IMR-90 (cell line): ENCODE data around the gene GBA2. TPM values are rescaled to one million over a fixed set of nuclear protein-coding genes. Genes with fewer than 3 reads are reported as not detected.
A peak's percentile ranks its signal among the peaks of the same experiment; 100 is the strongest.

Source experiments
- ATAC-seq: fragments of 200-7000 bp; cut with Tn5 transposase; 2 replicates; pipeline ENCODE4 v1.9.1; 2020; ENCODE audit warnings: low read depth, mild to moderate bottlenecking, moderate library complexity
- BruUV-seq: library from RNA; stranded (reverse); fragments of 400-500 nt; replicated peaks from 2 replicates; lab custom pipeline; 2021; lab: Mats Ljungman, UMichigan
- CTCF ChIA-PET: fragments of 300-600 bp; formaldehyde crosslinking; extraction: SDS; loops from one replicate; lab custom pipeline; 2021; ENCODE audit warnings: antibody characterized with exemption; lab: Yijun Ruan, JAX
- POLR2A ChIA-PET: fragments of 300-600 bp; sonication (Branson Sonifier 250); formaldehyde crosslinking; loops from one replicate; lab custom pipeline; 2022; ENCODE audit warnings: antibody characterized with exemption; ENCODE audit not compliant: unreplicated experiment; lab: Charles Lee
- DNase-seq: peaks from one replicate; pipeline ENCODE4 v3.0.0; 2013
- H2AFZ ChIP-seq: replicated peaks from 2 replicates; pipeline ENCODE3; 2013; ENCODE audit warnings: low read length, mild to moderate bottlenecking; ENCODE audit not compliant: poor library complexity
- H2AK5ac ChIP-seq: 2 replicates; pipeline ENCODE4 v1.6.1; 2013; ENCODE audit warnings: low read depth, low read length, inconsistent platforms
- H2AK9ac ChIP-seq: replicated peaks from 2 replicates; pipeline ENCODE3; 2013; ENCODE audit warnings: mild to moderate bottlenecking, low read depth, low read length, moderate library complexity; ENCODE audit not compliant: poor library complexity
- H2BK120ac ChIP-seq: 2 replicates; pipeline ENCODE4 v1.6.1; 2013; ENCODE audit warnings: low read depth, low read length, inconsistent platforms
- H2BK15ac ChIP-seq: 3 replicates; pipeline ENCODE4 v1.6.1; 2013; ENCODE audit warnings: low read depth, low read length, inconsistent platforms
- H2BK20ac ChIP-seq: 2 replicates; pipeline ENCODE4 v1.6.1; 2013; ENCODE audit warnings: low read depth, mild to moderate bottlenecking, inconsistent platforms, low read length, moderate library complexity
- H2BK5ac ChIP-seq: 2 replicates; pipeline ENCODE4 v1.6.1; 2013; ENCODE audit warnings: mild to moderate bottlenecking, low read depth, low read length, inconsistent platforms; ENCODE audit not compliant: poor library complexity, severe bottlenecking
- H3K14ac ChIP-seq: replicated peaks from 2 replicates; pipeline ENCODE4 v1.6.1; 2013; ENCODE audit warnings: low read depth, low read length, inconsistent platforms
- H3K18ac ChIP-seq: 2 replicates; pipeline ENCODE4 v1.6.1; 2013; ENCODE audit warnings: low read depth, low read length, control low read depth
- H3K23ac ChIP-seq: 2 replicates; pipeline ENCODE4 v1.6.1; 2013; ENCODE audit warnings: low read depth, low read length, inconsistent platforms
- H3K27ac ChIP-seq: 2 replicates; pipeline ENCODE4 v1.5.1; 2013; ENCODE audit warnings: mild to moderate bottlenecking, control low read depth, low read length; ENCODE audit not compliant: insufficient read depth
- H3K27me3 ChIP-seq: 2 replicates; pipeline ENCODE4 v1.6.1; 2013; ENCODE audit warnings: low read length; ENCODE audit not compliant: control insufficient read depth, insufficient read depth
- H3K36me3 ChIP-seq: 2 replicates; pipeline ENCODE4 v1.6.1; 2013; ENCODE audit warnings: low read length, mixed read lengths; ENCODE audit not compliant: control insufficient read depth, insufficient read depth
- H3K4ac ChIP-seq: 2 replicates; pipeline ENCODE4 v1.6.1; 2013; ENCODE audit warnings: low read depth, low read length, inconsistent platforms
- H3K4me1 ChIP-seq: 2 replicates; pipeline ENCODE4 v1.6.1; 2013; ENCODE audit warnings: low read length, mixed read lengths; ENCODE audit not compliant: control insufficient read depth, insufficient read depth
- H3K4me2 ChIP-seq: 2 replicates; pipeline ENCODE4 v1.6.1; 2013; ENCODE audit warnings: low read depth, mild to moderate bottlenecking, control low read depth, low read length, moderate library complexity
- H3K4me3 ChIP-seq: 2 replicates; pipeline ENCODE4 v1.5.1; 2013; ENCODE audit warnings: low read depth, mild to moderate bottlenecking, control low read depth, low read length, moderate library complexity; ENCODE audit not compliant: insufficient read depth
- H3K56ac ChIP-seq: 2 replicates; pipeline ENCODE4 v1.6.1; 2013; ENCODE audit warnings: low read length, inconsistent platforms; ENCODE audit not compliant: insufficient read depth; ENCODE audit errors: extremely low read depth
- H3K79me1 ChIP-seq, 2 experiments: 2 replicates each; pipeline ENCODE4 v1.6.1; 2013; ENCODE audit warnings: low read length in 2 of 2, inconsistent platforms in 1 of 2, low read depth in 1 of 2
- H3K9ac ChIP-seq: 2 replicates; pipeline ENCODE4 v1.6.1; 2013; ENCODE audit warnings: low read depth, low read length, control low read depth
- H3K9me1 ChIP-seq: 2 replicates; pipeline ENCODE4 v1.6.1; 2013; ENCODE audit warnings: low read length, inconsistent platforms; ENCODE audit not compliant: insufficient read depth
- H3K9me3 ChIP-seq: 2 replicates; pipeline ENCODE4 v1.6.1; 2013; ENCODE audit warnings: low read length; ENCODE audit not compliant: control insufficient read depth, insufficient read depth
- H4K20me1 ChIP-seq: 2 replicates; pipeline ENCODE4 v1.6.1; 2013; ENCODE audit warnings: low read length, inconsistent platforms; ENCODE audit not compliant: insufficient read depth
- H4K5ac ChIP-seq: 2 replicates; pipeline ENCODE4 v1.6.1; 2013; ENCODE audit warnings: mild to moderate bottlenecking, low read depth, low read length, control low read depth
- H4K8ac ChIP-seq, 2 experiments: 2 replicates each; pipeline ENCODE4 v1.6.1; 2013; ENCODE audit warnings: low read depth in 2 of 2, low read length in 2 of 2, control low read depth in 1 of 2, inconsistent platforms in 1 of 2
- H4K91ac ChIP-seq: 2 replicates; pipeline ENCODE4 v1.6.1; 2013; ENCODE audit warnings: low read depth, low read length, inconsistent platforms; ENCODE audit not compliant: insufficient read depth
- BHLHE40 ChIP-seq: fragments of 150-350 bp; IDR thresholded peaks from 2 replicates; pipeline ENCODE4 v1.6.1; 2016; ENCODE audit warnings: mild to moderate bottlenecking, low read depth, low read length
- CHD1 ChIP-seq: IDR thresholded peaks from 2 replicates; pipeline ENCODE4 v1.6.1; 2012; ENCODE audit warnings: low read depth, low read length, improper control_type of control experiment
- MAFK ChIP-seq: IDR thresholded peaks from 2 replicates; pipeline ENCODE4 v1.6.1; 2012; ENCODE audit warnings: low read depth, low read length, improper control_type of control experiment
- MAZ ChIP-seq: IDR thresholded peaks from 2 replicates; pipeline ENCODE4 v1.6.1; 2012; ENCODE audit warnings: low read depth, mild to moderate bottlenecking, low read length, improper control_type of control experiment, moderate library complexity, borderline replicate concordance
- NFE2L2 ChIP-seq: fragments of 150-350 bp; IDR thresholded peaks from 2 replicates; pipeline ENCODE4 v1.6.1; 2016; ENCODE audit warnings: low read depth, mild to moderate bottlenecking, low read length
- RAD21 ChIP-seq: IDR thresholded peaks from 2 replicates; pipeline ENCODE4 v1.6.1; 2012; ENCODE audit warnings: low read length, improper control_type of control experiment
- RCOR1 ChIP-seq: IDR thresholded peaks from 2 replicates; pipeline ENCODE4 v1.6.1; 2012; ENCODE audit warnings: mild to moderate bottlenecking, low read length, improper control_type of control experiment; ENCODE audit not compliant: insufficient replicate concordance
- SMC3 ChIP-seq: fragments of 150-350 bp; IDR thresholded peaks from 2 replicates; pipeline ENCODE4 v1.6.1; 2016; ENCODE audit warnings: low read depth, mild to moderate bottlenecking, antibody characterized with exemption, low read length, moderate library complexity
- WGBS, 2 experiments: methylation state at CpG; one replicate each; pipeline versions ENCODE4 v1.1.5 to v1.1.7; 2013; ENCODE audit warnings: missing lambda C conversion rate in 2 of 2; ENCODE audit not compliant: insufficient read length in 1 of 2; ENCODE audit errors: extremely low coverage in 2 of 2; 5-methylcytosine and 5-hydroxymethylcytosine counted together
- dilution Hi-C: fragments of 300-500 bp; cut with HindIII; formaldehyde crosslinking; loops from one replicate; pipeline ENCODE4 v1.14.3; 2018; ENCODE audit warnings: low sequenced_read_pairs; ENCODE audit not compliant: unreplicated experiment
- in situ Hi-C: fragments of 300-500 bp; cut with MboI; formaldehyde crosslinking; loops from 3 replicates; pipeline ENCODE4 v1.14.3; 2019; ENCODE audit warnings: low sequenced_read_pairs, inconsistent platforms, mixed read lengths
- intact Hi-C: fragments of 100-400 bp; cut with micrococcal nuclease; formaldehyde crosslinking; loops from 2 replicates; pipeline ENCODE4 v1.10.0; 2022
- polyA plus RNA-seq, 3 experiments: library from polyadenylated mRNA; depleted of rRNA; stranded (reverse); fragments of >200 nt; gene quantifications; 2 replicates each; pipeline ENCODE4 v1.2.3, GENCODE V29; 2012; ENCODE audit warnings: low replicate concordance in 1 of 3
- total RNA-seq: library from RNA; depleted of rRNA; stranded (reverse); fragments of >200 nt; gene quantifications from 2 replicates; pipeline ENCODE4 v1.2.3, GENCODE V29; 2012
- TF ChIP-seq, protein P1 (sequence below): conservative IDR thresholded peaks from 2 replicates; pipeline ENCODE4 v1.5.1; 2012; ENCODE audit warnings: mild to moderate bottlenecking, low read depth, low read length, improper control_type of control experiment

Gene GBA2
- total and polyA plus RNA-seq, 2 of the 4 experiments (the other 2 are of a cell fraction), result 18.1 to 38.2 TPM

DNA sequence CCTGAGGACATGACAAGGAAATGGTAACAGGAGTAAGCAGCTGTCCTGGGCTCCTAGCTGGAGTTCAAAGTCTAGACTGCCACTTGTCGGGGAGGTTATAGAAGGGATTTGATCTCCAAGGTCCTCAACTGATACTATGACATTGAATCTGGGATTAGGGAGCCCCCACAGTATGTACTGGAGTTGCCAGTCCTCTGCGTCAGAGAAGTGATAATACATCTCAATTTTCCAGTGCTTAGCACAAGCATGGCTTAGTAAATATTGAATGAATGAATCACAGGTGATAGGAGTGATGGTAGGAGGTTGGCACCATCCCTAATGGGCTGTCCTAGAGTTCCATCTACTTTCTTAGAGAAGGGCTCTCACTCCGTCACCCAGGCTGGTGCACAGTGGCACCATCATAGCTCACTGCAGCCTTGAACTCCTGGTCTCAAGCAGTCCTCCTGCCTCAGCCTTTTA lies 53.1 kb downstream of the GBA2 start:
- Histone ChIP-seq H3K36me3 (peaks cover 52% of the 10 kb centered on the region), H4K5ac (no peak overlapping the region; the same call in 1 of the 2 replicates), H3K18ac (no peak overlapping the region), H3K9me3 (no peaks in the 10 kb centered on the region), H2BK120ac (no peak overlapping the region), H4K91ac (no peak overlapping the region; the same call in 1 of the 2 replicates), H3K14ac (peak overlapping the region; percentile 10), H3K4me2 (no peak overlapping the region), H2BK15ac (no peak overlapping the region), H3K27me3 (no peaks in the 10 kb centered on the region), H3K4me1 (peaks cover 9% of the 10 kb centered on the region), H2AK9ac (no peak overlapping the region), H2BK5ac (peak overlapping the region; percentile 79), H3K56ac (no peak overlapping the region), H3K9me1 (peaks cover 10% of the 10 kb centered on the region), H3K4ac (peak overlapping the region; percentile 31; the same call in 1 of the 2 replicates), H4K20me1 (peaks cover 22% of the 10 kb centered on the region), H3K27ac (peak overlapping the region; percentile 4; the same call in 1 of the 2 replicates), H4K8ac (peak overlapping the region in 1 of 2 experiments; percentile 38; a peak in 1 of 4 replicates), H2AFZ (peak overlapping the region; percentile 38), H3K23ac (peak overlapping the region; percentile 29; the same call in 1 of the 2 replicates), H3K9ac (no peak overlapping the region), H2BK20ac (0 out of 2 replicates have a peak overlapping the region, but pooled peaks have one; percentile 20), H3K79me1 (peaks cover 10 to 53% of the 10 kb centered on the region in 2 experiments), H3K4me3 (no peak overlapping the region), H2AK5ac (no peak overlapping the region)
- dilution Hi-C loops, result no loop called here
- peak; percentile 22 for DNase-seq
- 86% methylated on average over 1 of the region's 3 CpGs; no CpG with 5 or more reads in 1 of the 2 experiments for whole genome bisulfite sequencing, 2 experiments
- TF ChIP-seq, protein P1, sequence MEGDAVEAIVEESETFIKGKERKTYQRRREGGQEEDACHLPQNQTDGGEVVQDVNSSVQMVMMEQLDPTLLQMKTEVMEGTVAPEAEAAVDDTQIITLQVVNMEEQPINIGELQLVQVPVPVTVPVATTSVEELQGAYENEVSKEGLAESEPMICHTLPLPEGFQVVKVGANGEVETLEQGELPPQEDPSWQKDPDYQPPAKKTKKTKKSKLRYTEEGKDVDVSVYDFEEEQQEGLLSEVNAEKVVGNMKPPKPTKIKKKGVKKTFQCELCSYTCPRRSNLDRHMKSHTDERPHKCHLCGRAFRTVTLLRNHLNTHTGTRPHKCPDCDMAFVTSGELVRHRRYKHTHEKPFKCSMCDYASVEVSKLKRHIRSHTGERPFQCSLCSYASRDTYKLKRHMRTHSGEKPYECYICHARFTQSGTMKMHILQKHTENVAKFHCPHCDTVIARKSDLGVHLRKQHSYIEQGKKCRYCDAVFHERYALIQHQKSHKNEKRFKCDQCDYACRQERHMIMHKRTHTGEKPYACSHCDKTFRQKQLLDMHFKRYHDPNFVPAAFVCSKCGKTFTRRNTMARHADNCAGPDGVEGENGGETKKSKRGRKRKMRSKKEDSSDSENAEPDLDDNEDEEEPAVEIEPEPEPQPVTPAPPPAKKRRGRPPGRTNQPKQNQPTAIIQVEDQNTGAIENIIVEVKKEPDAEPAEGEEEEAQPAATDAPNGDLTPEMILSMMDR, result no peak
- TF ChIP-seq NFE2L2 (no peak), MAFK (no peak), SMC3 (no peak), RCOR1 (no peak), MAZ (no peak), RAD21 (no peak), CHD1 (no peak), BHLHE40 (no peak)
- intact Hi-C loops, result loop anchor here (1.0 kb wide), 1 partner anchor 31 kb away; no protein-coding TSS in a partner anchor
- ChIA-PET CTCF (interaction anchor here (1.0 to 2.2 kb wide), 9 partner anchors 8 to 49 kb away, joined by 3 to 11 read pairs (median 6); partner anchors contain the start of genes CCDC107, CREB3, RMRP and TLN1), POLR2A (interaction anchor here (0.7 to 1.7 kb wide), 3 partner anchors 8 to 32 kb away, joined by 3 to 10 read pairs (median 4); no protein-coding TSS in a partner anchor)
- BruUV-seq, result no TSS peak
- ATAC-seq, result 0 out of 2 replicates have a peak, but pooled peaks have one; percentile 1
- in situ Hi-C loops, result no loop called here
